ENCODE measurements around the gene KDM3B. TPM values are rescaled to one million over a fixed set of nuclear protein-coding genes. Genes with fewer than 3 reads are reported as not detected.

The KDM3B gene
- total RNA-seq, 2 experiments from 2014 or later = 38.0 to 39.8 TPM

DNA sequence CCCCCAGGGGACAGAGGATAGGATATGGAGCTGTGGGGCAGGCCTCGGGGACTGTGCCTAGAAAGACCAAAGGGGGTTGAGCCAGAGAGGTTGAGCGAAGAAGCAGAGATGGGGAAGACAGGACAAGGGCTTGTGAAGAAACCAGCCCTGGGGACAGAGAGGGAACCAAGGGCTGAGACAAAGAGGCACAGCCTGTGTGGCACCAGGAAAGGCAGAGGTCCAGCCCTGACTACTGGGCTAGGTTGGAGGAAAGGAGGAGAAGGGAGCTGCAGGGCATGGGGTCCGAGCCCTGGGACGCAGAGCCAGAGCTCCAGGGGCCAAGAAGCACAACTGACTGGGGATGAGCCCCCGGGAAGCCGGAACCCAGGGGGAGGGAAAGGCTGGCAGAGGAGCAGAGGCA is 95.6 kb downstream of the KDM3B start:
- H3K4me3 Mint-ChIP-seq = no peak overlapping the region
- H3K4me1 Mint-ChIP-seq = peaks cover 5% of the 10 kb centered on the region

DNA sequence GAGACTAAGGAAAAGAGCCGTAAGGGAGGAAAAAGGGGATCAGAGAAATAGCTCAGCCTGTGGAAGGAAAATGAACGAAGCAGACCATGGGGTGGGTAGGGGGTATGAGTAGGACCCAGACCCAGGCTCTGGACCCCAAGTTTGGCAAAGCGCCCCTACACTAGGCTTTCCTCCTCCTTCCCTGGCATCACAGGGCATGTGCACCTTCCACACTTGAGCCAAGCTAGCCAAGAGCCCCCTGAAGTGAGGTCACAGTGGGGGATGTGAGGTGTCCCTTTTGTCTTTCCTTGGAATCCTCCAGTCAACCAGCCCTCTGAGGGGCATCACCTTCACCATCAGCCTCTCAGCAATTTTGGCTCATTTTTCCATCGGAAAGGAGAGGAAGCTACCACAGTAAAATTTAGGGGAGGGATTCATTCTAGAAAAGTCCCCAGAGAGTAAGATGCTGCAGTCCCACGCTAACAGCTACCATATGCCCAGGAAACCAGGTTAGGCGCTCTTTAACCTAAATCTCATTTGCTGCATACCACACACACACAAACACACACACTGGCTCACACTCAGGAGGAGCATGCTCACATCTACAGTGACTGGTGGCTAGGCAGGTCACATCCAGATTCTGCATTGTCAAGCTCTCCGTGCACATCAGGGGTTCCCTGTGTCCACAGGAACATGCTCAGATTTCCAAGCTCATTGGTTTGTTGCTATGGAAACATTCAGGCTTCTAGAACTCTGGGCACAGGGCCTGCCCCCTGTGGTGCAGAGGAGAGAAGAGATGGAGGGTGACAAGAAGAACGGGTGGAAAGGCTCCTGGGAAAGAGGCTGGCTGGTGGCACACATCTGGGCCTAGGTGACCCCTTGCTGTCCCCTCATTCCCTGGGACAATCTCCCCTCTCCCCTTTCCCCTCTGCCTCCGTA is 96.3 kb downstream of the KDM3B start:
- peaks cover 5% of the 10 kb centered on the region for H3K4me1 Mint-ChIP-seq
- no peaks in the 10 kb centered on the region for H3K36me3 Mint-ChIP-seq
- H3K27ac Mint-ChIP-seq = no peak overlapping the region

More for the DNA sequence above, 95.6 kb downstream of the KDM3B start:
- Mint-ChIP-seq H3K27me3 (no peaks in the 10 kb centered on the region), H3K27ac (no peak overlapping the region), H3K9me3 (no peaks in the 10 kb centered on the region), H3K36me3 (no peaks in the 10 kb centered on the region)
- no peak for DNase-seq

DNA sequence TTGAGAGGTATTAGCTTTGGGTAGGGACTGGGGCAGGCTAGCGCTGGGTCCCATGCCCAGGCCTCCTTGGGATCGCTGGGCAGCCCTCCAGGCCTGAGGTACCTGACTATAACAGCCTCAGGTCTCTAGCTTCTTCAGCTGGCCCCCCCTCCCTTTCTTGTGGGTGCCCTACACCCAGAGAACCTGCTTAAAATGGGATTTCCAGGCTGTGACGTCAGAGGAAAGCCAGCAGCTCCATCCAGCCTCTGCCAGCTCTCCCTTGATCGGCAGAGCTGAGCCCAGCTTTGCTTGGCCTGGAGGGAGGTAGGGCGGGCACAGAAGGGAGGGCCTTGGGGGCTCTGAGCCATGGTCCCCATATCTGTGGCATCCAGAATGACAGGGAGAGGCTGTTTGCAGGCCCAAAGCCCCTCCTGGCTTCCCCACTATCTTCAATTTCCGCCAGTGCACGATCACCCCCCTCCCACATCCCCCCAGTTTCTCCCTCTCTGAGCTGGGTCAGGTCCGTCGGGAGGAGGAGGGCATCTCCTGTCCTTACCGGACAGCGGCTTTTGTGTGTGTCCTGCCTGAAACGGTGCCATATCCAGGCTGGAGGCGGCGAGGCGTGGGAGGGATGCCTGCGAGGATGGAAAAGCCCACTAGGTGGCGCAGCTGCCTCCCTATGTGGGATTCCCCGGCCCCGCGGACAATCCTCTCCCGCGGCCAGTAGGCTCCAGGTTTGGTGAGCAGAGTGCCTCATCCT is 97.2 kb downstream of the KDM3B start:
- Mint-ChIP-seq H3K27me3 (no peaks in the 10 kb centered on the region), H3K9me3 (no peaks in the 10 kb centered on the region), H3K4me3 (no peak overlapping the region), H3K27ac (no peak overlapping the region), H3K36me3 (no peaks in the 10 kb centered on the region), H3K4me1 (peaks cover 5% of the 10 kb centered on the region)
- peak; percentile 83 for DNase-seq

More for the DNA sequence above, 96.3 kb downstream of the KDM3B start:
- H3K4me3 Mint-ChIP-seq = no peak overlapping the region
- no peaks in the 10 kb centered on the region for H3K9me3 Mint-ChIP-seq
- H3K27me3 Mint-ChIP-seq = no peaks in the 10 kb centered on the region
- DNase-seq = no peak

DNA sequence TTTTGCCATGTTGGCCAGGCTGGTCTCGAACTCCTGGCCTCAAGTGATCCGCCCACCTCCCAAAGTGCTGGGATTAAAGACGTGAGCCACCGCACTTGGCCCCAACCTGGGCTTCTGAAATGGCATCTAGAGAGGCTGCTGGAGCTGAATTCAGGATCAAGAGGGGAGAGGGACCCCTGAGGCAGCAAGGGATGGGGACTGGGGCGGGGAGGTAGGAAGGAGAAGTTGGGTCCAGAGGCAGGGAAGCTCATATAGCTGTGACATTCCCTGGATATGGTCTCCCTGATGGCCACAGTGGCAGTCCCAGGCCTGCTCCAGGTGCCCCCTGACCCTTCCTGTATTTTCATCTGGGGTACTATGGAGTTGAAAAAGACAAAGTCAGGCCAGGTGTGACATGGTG is 98.5 kb downstream of the KDM3B start:
- H3K4me3 Mint-ChIP-seq = no peak overlapping the region
- no peak overlapping the region for H3K27ac Mint-ChIP-seq
- no peaks in the 10 kb centered on the region for H3K9me3 Mint-ChIP-seq
- peaks cover 5% of the 10 kb centered on the region for H3K4me1 Mint-ChIP-seq
- no peak for DNase-seq
- H3K36me3 Mint-ChIP-seq = no peaks in the 10 kb centered on the region
- no peaks in the 10 kb centered on the region for H3K27me3 Mint-ChIP-seq

DNA sequence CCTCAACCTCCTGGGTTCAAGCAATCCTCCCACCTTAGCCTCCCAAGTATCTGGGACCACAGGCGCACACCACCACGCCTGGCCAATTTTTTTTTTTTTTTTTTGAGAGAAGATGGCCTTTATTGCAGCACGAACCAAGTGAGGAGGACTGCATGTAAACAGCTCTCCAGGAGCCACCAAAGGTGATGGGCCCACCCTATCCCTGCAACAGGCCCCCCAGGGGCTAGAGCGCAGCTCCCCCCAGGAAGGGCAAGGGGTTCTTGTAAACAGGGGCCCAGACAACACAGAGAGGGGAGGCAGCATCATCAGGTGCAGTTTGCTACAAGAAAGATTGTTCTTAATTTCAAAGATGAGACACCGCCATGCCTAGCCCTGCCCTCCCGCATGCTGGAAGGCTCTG is 100.2 kb downstream of the KDM3B start:
- Mint-ChIP-seq H3K4me3 (no peak overlapping the region), H3K9me3 (no peaks in the 10 kb centered on the region), H3K4me1 (peaks cover 12% of the 10 kb centered on the region), H3K36me3 (no peaks in the 10 kb centered on the region), H3K27me3 (no peaks in the 10 kb centered on the region), H3K27ac (no peak overlapping the region)
- no peak for DNase-seq

DNA sequence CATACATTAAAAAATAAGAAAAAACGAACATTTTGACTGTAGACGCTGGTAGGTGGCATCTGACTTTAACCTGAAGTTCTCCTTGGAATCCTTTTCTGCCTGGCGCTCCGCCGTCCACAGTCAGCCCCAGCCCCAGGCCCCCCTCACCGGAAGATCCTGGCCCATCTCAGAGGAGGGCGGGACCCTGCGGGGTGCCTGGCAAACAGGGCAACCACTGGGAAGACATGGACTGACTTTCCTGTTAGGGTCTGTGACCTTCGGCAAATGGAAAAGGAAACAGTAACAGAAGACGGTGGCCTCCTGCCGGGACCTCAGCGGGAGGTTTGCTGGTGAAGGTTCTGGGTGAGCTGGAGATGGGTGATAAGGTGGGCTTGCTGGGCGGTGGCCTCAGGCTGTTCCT is 101.1 kb downstream of the KDM3B start:
- H3K4me3 Mint-ChIP-seq = no peak overlapping the region
- no peaks in the 10 kb centered on the region for H3K27me3 Mint-ChIP-seq
- H3K9me3 Mint-ChIP-seq = no peaks in the 10 kb centered on the region
- no peaks in the 10 kb centered on the region for H3K36me3 Mint-ChIP-seq
- H3K27ac Mint-ChIP-seq = no peak overlapping the region
- no peak for DNase-seq
- peaks cover 16% of the 10 kb centered on the region for H3K4me1 Mint-ChIP-seq

DNA sequence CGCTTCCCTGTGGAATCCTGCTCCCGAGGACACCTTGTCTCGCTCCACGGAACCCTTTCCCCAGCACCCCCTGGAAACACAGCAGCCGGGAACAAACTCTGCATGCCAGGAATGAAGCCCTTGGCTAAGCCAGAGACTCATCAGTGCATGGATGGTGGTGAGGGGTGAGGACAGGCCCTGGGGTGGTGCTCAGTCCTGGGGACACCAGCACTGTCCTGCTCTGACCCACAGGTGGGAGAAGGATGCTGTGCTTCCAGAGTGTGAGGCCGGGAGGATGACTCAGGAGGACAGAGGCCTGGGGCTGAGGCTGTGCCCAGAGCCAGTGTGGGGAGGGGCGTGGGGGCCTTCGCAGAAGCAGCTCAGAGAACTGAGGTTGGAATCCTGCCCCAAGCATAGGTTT is 101.6 kb downstream of the KDM3B start:
- no peak overlapping the region for H3K4me3 Mint-ChIP-seq
- no peak overlapping the region for H3K27ac Mint-ChIP-seq
- DNase-seq = no peak
- no peaks in the 10 kb centered on the region for H3K9me3 Mint-ChIP-seq
- H3K36me3 Mint-ChIP-seq = peaks cover under 1% of the 10 kb centered on the region
- H3K27me3 Mint-ChIP-seq = no peaks in the 10 kb centered on the region
- peaks cover 21% of the 10 kb centered on the region for H3K4me1 Mint-ChIP-seq

DNA sequence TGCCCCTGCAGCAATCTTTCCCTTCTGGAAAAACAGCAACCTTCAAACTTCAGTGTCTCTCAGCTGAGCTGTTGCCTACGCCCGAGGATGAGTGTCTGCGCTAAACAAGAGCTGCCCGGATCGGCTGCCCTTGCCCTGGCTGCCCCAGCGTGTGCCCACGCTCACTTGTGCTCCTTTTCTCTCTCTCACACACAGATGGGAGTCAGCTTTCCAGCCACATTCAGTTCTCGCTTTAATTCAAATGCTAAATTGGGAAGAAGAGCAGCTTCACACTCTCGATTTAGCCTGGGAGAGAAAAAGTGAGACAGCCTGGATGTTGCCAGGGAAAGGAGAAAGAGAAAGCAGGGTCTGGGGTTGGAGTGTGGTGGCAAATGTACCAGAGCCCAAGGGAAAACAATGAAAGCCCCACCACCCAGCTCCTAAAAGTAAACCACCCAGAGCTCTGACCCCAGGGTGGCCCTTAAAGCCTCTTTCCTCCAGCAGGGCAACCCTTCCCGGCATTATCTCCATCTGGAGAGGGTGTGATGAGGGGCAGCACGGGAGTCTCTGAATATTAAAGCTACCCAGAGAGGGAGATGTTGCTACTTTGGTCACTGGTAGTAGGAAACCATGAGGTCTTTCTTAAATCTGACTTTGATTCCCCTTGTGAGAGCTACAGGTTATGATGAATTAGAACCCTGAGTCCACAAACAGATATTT is 102.9 kb downstream of the KDM3B start:
- no peak for DNase-seq
- Mint-ChIP-seq H3K4me1 (peaks cover 27% of the 10 kb centered on the region), H3K27ac (no peak overlapping the region), H3K9me3 (no peaks in the 10 kb centered on the region), H3K36me3 (peaks cover 2% of the 10 kb centered on the region), H3K27me3 (no peaks in the 10 kb centered on the region), H3K4me3 (no peak overlapping the region)

DNA sequence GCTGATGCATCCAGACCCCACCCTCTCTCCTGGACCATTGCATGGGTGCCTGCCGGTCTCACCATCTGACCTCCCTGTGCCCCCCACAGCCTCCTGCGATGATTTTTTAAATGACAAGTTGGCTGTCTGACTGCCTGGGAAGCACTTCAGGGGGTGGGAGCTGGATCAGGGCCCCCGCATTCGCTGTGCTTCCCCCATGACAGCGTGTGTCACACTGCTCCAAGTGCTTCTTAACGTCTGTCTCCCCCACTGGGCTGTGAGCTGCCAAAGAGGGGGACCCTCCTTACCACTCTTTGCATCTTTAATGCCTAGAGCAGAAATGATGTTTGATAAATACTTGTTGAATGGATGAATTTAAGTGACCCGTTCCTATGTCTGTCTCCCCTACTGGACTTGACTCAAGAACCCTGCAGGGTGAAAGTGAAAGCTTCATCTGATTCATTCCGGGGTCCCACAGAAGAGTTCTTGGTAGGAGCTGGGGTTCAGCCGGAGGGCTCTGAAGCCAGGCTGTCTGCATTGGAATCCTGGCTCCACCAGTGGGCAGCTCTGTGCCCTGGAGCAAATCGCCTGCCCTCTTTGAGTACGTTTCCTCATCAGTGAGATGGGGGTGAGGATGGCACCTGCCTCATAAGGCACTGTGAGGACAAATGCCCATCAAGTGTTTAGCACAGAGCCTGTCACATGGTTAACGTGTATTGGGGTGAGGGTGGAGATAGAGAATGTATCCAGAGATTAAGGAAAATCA is 105.2 kb downstream of the KDM3B start:
- Mint-ChIP-seq H3K36me3 (peaks cover 2% of the 10 kb centered on the region), H3K27ac (peak overlapping the region; percentile 76), H3K27me3 (no peaks in the 10 kb centered on the region), H3K9me3 (no peaks in the 10 kb centered on the region), H3K4me1 (peaks cover 40% of the 10 kb centered on the region), H3K4me3 (peak overlapping the region; percentile 71)
- DNase-seq = no peak

DNA sequence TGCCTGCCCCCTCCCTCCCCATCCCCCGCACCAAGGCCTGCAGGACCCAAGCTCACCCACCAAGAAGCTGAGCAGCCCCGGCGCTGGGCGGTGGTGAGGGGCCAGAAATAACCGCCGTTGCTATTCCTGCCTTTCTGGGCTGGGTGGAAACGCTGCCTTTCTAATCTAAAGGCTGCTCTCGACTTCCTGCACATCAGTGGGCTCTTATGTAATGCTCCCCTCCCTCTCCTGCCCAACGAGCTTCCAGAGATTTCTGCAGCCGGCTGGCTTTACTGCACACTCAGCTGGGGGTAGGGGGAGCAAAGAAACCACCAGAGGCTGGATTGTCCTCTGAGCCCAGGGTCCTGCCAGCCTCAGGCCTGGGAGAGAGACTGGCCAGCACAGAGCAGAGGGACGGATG is 105.9 kb downstream of the KDM3B start:
- peaks cover 40% of the 10 kb centered on the region for H3K4me1 Mint-ChIP-seq
- DNase-seq = no peak
- H3K9me3 Mint-ChIP-seq = no peaks in the 10 kb centered on the region
- H3K27ac Mint-ChIP-seq = peak overlapping the region; percentile 100
- peaks cover 2% of the 10 kb centered on the region for H3K36me3 Mint-ChIP-seq
- H3K4me3 Mint-ChIP-seq = peak overlapping the region; percentile 85
- H3K27me3 Mint-ChIP-seq = no peaks in the 10 kb centered on the region

DNA sequence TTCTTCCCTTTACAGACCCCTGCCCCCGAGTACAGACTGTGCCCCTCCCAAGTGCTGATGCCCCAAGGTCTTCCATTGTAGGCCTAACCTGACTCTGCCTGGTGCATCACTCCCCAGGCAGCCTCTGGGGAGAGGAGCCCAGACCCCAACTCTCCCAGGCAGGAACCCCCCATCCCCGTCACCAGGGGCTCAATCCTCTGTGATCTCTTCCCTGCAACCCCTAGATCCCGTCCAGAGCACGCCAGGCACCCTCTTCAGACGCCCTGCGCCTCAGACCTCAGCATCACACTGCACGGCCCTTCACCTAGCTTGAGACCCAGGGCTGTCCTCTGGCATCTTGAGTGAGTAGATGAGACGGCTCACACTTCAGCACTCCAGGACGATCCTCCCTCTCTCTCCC is 106.4 kb downstream of the KDM3B start:
- H3K9me3 Mint-ChIP-seq = no peaks in the 10 kb centered on the region
- peak overlapping the region; percentile 100 for H3K27ac Mint-ChIP-seq
- peaks cover 2% of the 10 kb centered on the region for H3K36me3 Mint-ChIP-seq
- H3K27me3 Mint-ChIP-seq = no peaks in the 10 kb centered on the region
- H3K4me1 Mint-ChIP-seq = peaks cover 40% of the 10 kb centered on the region
- DNase-seq = no peak
- peak overlapping the region; percentile 85 for H3K4me3 Mint-ChIP-seq

DNA sequence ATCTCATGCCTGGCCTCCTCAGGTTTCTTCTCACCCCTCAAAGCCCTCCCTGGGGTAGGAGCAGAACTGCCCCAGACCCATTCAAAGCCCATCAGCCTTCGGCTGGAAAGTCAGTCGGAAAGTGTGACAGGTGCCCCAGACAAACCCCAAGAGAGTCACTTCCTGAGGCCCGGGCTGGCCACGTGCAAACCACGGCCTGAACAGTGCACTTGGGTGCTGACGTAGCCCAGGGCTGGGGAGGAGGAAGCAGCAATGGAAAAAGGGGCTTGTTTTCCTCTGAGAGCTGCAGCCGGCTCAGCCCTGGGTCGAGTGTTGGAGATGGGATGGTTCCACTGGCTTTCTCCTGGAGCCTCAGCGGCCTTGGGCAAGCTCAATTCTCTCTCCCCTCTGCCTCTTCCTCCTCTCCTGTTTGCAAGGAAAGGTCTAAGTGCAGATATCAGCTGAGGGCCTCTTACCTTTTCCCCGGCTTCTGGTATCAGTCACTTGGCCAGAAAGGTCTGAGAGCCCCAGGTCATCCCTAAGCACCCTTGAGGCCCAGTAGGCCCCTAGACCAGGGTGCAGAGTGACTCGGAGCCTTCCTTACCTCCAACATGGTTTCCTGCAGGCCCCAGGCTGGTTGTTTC is 106.9 kb downstream of the KDM3B start:
- peaks cover 2% of the 10 kb centered on the region for H3K36me3 Mint-ChIP-seq
- DNase-seq = peak; percentile 93
- H3K4me1 Mint-ChIP-seq = peaks cover 40% of the 10 kb centered on the region
- peak overlapping the region; percentile 85 for H3K4me3 Mint-ChIP-seq
- no peaks in the 10 kb centered on the region for H3K9me3 Mint-ChIP-seq
- peak overlapping the region; percentile 100 for H3K27ac Mint-ChIP-seq
- no peaks in the 10 kb centered on the region for H3K27me3 Mint-ChIP-seq

DNA sequence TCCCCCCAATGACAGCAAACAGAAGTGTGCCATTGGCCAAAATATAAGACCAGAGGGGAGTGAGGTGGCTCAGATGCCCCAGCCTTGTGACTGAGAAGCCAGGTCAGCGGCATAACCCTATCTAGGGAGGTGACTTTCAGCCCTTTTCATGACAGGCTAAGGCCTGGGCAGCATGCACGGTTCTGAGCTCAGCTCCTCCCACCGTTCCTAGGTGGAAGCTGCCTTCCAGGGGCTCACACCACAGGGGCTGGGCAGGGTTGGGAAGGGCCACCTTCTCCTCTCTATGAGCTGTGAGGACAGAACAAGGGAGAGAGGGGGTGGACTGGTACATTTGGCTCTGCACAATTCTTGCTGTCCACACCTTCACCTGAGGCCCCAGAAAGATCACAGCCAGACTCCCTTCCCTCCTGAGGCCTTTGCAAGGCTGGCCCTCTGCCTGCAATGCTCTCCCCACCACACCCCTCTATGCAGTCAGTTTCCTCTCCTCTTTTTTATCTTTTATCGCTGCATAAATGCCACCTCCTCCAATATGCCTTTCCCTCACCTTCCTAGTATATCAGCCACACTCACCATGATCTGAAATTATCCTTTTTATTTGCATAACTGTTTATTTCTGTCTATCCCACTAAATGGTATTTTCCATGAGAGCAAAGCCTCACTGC is 107.7 kb downstream of the KDM3B start:
- no peak for DNase-seq
- Mint-ChIP-seq H3K4me1 (peaks cover 40% of the 10 kb centered on the region), H3K27me3 (no peaks in the 10 kb centered on the region), H3K9me3 (no peaks in the 10 kb centered on the region), H3K4me3 (peak overlapping the region; percentile 85), H3K36me3 (peaks cover 2% of the 10 kb centered on the region), H3K27ac (peak overlapping the region; percentile 100)

All from activated naive CD8-positive, alpha-beta T cell treated with anti-CD3 and anti-CD28 coated beads for 36 hours (primary cell).